Gastrocnemius medialis (tissue), 4 donors: ENCODE results near the gene TMEM53.
A peak's percentile ranks its signal among the peaks of the same experiment; 100 is the strongest.

Experiments used
- CTCF ChIP-seq, 5 experiments: fragments of 450-650 bp in 3 of 5; fragments of 200-600 bp in 2 of 5; sonication (generic) in 2 of 5; IDR thresholded peaks in 4 of 5; conservative IDR thresholded peaks in 1 of 5; 1 replicate in 4 of 5; 2 replicates in 1 of 5; pipeline ENCODE4 v1.5.1; 2016 to 2019; ENCODE audit warnings: antibody characterized with exemption in 5 of 5, mild to moderate bottlenecking in 3 of 5, moderate library complexity in 3 of 5
- POLR2A ChIP-seq, 2 donors: fragments of 450-650 bp; IDR thresholded peaks; one replicate each; pipeline ENCODE4 v1.6.1; 2017; ENCODE audit warnings: antibody characterized with exemption in 2 of 2, mild to moderate bottlenecking in 2 of 2, moderate library complexity in 2 of 2

- TF ChIP-seq POLR2A (IDR thresholded peaks at IDR 0.05): peak; percentile 19 to 73
- no peak for TF ChIP-seq CTCF (IDR thresholded peaks at IDR 0.05 in 4 of 5, conservative IDR thresholded peaks at IDR 0.05 in 1 of 5)
Measured at GRCh38 chr1:44721485-44722361, 47.4 kb upstream of the TMEM53 start.
